GM23338 (cell line): Measurements from ENCODE around the gene KIRREL3. TPM values are rescaled to one million over a fixed set of nuclear protein-coding genes. Genes with fewer than 3 reads are reported as not detected.

Experiments used
- ATAC-seq: fragments of 200-7000 bp; cut with Tn5 transposase; 3 replicates; pipeline ENCODE4 v1.9.1; 2020
- DNase-seq: peaks from one replicate; pipeline ENCODE4 v3.0.0-alpha.2; 2015; ENCODE audit warnings: low spot score
- H2AFZ ChIP-seq: fragments of 200-600 bp; sonication (generic); 2 replicates; pipeline ENCODE4 v1.8.0; 2016; ENCODE audit warnings: antibody characterized with exemption, mild to moderate bottlenecking, moderate library complexity
- H3F3A ChIP-seq: fragments of 200-600 bp; sonication (generic); replicated peaks from 2 replicates; pipeline ENCODE4 v1.8.0; 2017; ENCODE audit warnings: antibody characterized with exemption, mixed run types, low read depth
- H3K27ac ChIP-seq: fragments of 200-600 bp; sonication (generic); 2 replicates; pipeline ENCODE4 v1.6.1; 2016; ENCODE audit warnings: low read depth
- H3K27me3 ChIP-seq: fragments of 200-600 bp; sonication (generic); 2 replicates; pipeline ENCODE4 v1.8.0; 2016; ENCODE audit warnings: mild to moderate bottlenecking, mixed run types, moderate library complexity; ENCODE audit not compliant: insufficient read depth
- H3K36me3 ChIP-seq: fragments of 200-600 bp; sonication (generic); 2 replicates; pipeline ENCODE4 v1.8.0; 2016; ENCODE audit warnings: mild to moderate bottlenecking; ENCODE audit not compliant: insufficient read depth
- H3K4me1 ChIP-seq: fragments of 200-600 bp; sonication (generic); 2 replicates; pipeline ENCODE4 v1.8.0; 2016; ENCODE audit warnings: mild to moderate bottlenecking, moderate library complexity; ENCODE audit not compliant: insufficient read depth
- H3K4me2 ChIP-seq: fragments of 200-600 bp; sonication (generic); 2 replicates; pipeline ENCODE4 v1.7.1; 2017; ENCODE audit warnings: mixed run types
- H3K4me3 ChIP-seq: fragments of 200-600 bp; sonication (generic); 2 replicates; pipeline ENCODE4 v1.6.1; 2016; ENCODE audit warnings: mixed run types
- H3K79me2 ChIP-seq: fragments of 200-600 bp; sonication (generic); replicated peaks from 2 replicates; pipeline ENCODE4 v1.8.0; 2017; ENCODE audit warnings: mild to moderate bottlenecking; ENCODE audit not compliant: insufficient read depth
- H3K9me2 ChIP-seq: fragments of 200-600 bp; sonication (generic); 2 replicates; pipeline ENCODE4 v1.8.0; 2017; ENCODE audit not compliant: insufficient read depth
- H4K20me1 ChIP-seq: fragments of 200-600 bp; sonication (generic); replicated peaks from 2 replicates; pipeline ENCODE4 v1.8.0; 2017; ENCODE audit warnings: mild to moderate bottlenecking; ENCODE audit not compliant: insufficient read depth
- H3K27ac Mint-ChIP-seq: 2 replicates; pipeline ENCODE4 v1.8.0; 2020; ENCODE audit warnings: inconsistent platforms, mild to moderate bottlenecking, moderate library complexity, mixed read lengths
- H3K27me3 Mint-ChIP-seq: 3 replicates; pipeline ENCODE4 v1.8.0; 2022; ENCODE audit warnings: low read depth, mild to moderate bottlenecking, moderate library complexity, mixed read lengths, inconsistent platforms; ENCODE audit not compliant: insufficient read depth, poor library complexity
- H3K36me3 Mint-ChIP-seq: 3 replicates; pipeline ENCODE4 v1.8.0; 2021; ENCODE audit warnings: low read depth, mild to moderate bottlenecking, inconsistent platforms, moderate library complexity, mixed read lengths
- H3K4me1 Mint-ChIP-seq: 3 replicates; pipeline ENCODE4 v1.8.0; 2020; ENCODE audit warnings: mild to moderate bottlenecking, inconsistent platforms, mixed read lengths
- H3K4me3 Mint-ChIP-seq: 3 replicates; pipeline ENCODE4 v1.8.0; 2021; ENCODE audit warnings: moderate library complexity, mild to moderate bottlenecking, inconsistent platforms, mixed read lengths
- H3K9me3 Mint-ChIP-seq: 3 replicates; pipeline ENCODE4 v1.8.0; 2020; ENCODE audit warnings: moderate library complexity, mild to moderate bottlenecking, inconsistent platforms, mixed read lengths
- CREB1 ChIP-seq: fragments of 250-450 bp; sonication (Bioruptor Pico); IDR thresholded peaks from 2 replicates; pipeline ENCODE4 v1.5.0; 2020; ENCODE audit warnings: low read depth, mild to moderate bottlenecking, moderate library complexity
- EZH2phosphoT487 ChIP-seq: fragments of 200-600 bp; sonication (generic); IDR thresholded peaks from one replicate; pipeline ENCODE4 v1.8.1; 2018; ENCODE audit warnings: antibody characterized with exemption; ENCODE audit not compliant: unreplicated experiment
- NANOG ChIP-seq: IDR thresholded peaks from 2 replicates; pipeline ENCODE4 v1.6.1; 2016; ENCODE audit warnings: antibody characterized with exemption, borderline replicate concordance
- POLR2AphosphoS5 ChIP-seq: IDR thresholded peaks from 2 replicates; pipeline ENCODE4 v1.6.1; 2016; ENCODE audit warnings: antibody characterized with exemption, low read depth
- STAT1 ChIP-seq: IDR thresholded peaks from one replicate; pipeline ENCODE4 v1.6.1; 2016; ENCODE audit warnings: antibody characterized with exemption; ENCODE audit not compliant: unreplicated experiment
- ZNF114 ChIP-seq: fragments of 250-450 bp; sonication (Bioruptor Pico); IDR thresholded peaks from 2 replicates; pipeline ENCODE4 v1.5.0; 2020; ENCODE audit warnings: mild to moderate bottlenecking, moderate library complexity
- ZNF331 ChIP-seq: fragments of 250-450 bp; sonication (Bioruptor Pico); IDR thresholded peaks from 2 replicates; pipeline ENCODE4 v1.5.0; 2020; ENCODE audit warnings: low read depth, mild to moderate bottlenecking, moderate library complexity
- polyA plus RNA-seq: library from polyadenylated mRNA; unstranded; fragments of >200 nt; fragmentation: Nextera tagmentation; extraction: Ambion mirVana; gene quantifications from 2 replicates; pipeline ENCODE4 v1.2.1, GENCODE V29; 2016
- total RNA-seq: library from RNA; depleted of rRNA; stranded (reverse); fragments of >200 nt; shearing (Covaris generic); gene quantifications from 2 replicates; pipeline ENCODE4 v1.2.3, GENCODE V29; 2014
- TF ChIP-seq, protein P1 (sequence below): fragments of 250-450 bp; sonication (Bioruptor Pico); IDR thresholded peaks from 2 replicates; pipeline ENCODE4 v1.5.0; 2020; ENCODE audit warnings: mild to moderate bottlenecking, moderate library complexity
- TF ChIP-seq, protein P2 (sequence below), 2 experiments: fragments of 200-600 bp in 1 of 2; sonication (generic) in 1 of 2; conservative IDR thresholded peaks; 2 replicates each; pipeline versions ENCODE4 v1.5.1 to v1.6.1; 2016 to 2017; ENCODE audit warnings: antibody characterized with exemption in 2 of 2, low read depth in 2 of 2, mild to moderate bottlenecking in 2 of 2, moderate library complexity in 1 of 2
- TF ChIP-seq, protein P3 (sequence below): IDR thresholded peaks from 2 replicates; pipeline ENCODE4 v1.6.1; 2016; ENCODE audit warnings: antibody characterized with exemption

The KIRREL3 gene
- total and polyA plus RNA-seq, 2 experiments from 2014 or later, result 0.13 to 1.5 TPM

DNA sequence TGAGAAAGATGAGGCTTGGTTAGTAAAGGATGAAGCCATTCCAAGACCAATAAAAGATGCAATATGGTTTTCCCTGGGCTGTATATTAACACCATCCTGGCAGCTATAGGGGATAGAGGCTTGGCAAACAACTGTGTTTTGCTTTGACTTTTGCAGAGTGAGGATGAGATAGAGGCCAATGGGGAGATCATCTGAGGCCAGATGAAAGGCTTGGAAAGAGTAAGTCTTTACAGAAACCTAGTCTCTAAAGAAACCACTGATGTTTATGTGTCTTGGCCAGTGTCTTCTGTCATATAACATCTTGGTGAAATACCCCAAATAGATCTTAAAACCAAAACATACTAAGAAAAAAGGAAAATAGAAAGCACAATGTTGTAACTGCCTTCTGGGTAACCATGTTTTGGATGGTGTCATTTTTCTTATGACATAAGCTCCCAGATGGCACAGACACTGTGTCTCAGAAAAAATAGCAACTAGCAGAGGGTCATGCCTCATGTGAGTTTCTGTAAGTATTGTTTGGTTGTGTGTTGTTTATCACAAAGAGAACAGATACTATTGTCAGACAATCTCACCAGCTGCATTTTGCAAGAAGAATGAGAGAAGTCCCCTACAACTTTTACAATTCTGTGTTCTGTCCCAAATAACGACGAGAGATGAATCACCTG is 339.7 kb downstream of the KIRREL3 start (continued):
- TF ChIP-seq, protein P1, sequence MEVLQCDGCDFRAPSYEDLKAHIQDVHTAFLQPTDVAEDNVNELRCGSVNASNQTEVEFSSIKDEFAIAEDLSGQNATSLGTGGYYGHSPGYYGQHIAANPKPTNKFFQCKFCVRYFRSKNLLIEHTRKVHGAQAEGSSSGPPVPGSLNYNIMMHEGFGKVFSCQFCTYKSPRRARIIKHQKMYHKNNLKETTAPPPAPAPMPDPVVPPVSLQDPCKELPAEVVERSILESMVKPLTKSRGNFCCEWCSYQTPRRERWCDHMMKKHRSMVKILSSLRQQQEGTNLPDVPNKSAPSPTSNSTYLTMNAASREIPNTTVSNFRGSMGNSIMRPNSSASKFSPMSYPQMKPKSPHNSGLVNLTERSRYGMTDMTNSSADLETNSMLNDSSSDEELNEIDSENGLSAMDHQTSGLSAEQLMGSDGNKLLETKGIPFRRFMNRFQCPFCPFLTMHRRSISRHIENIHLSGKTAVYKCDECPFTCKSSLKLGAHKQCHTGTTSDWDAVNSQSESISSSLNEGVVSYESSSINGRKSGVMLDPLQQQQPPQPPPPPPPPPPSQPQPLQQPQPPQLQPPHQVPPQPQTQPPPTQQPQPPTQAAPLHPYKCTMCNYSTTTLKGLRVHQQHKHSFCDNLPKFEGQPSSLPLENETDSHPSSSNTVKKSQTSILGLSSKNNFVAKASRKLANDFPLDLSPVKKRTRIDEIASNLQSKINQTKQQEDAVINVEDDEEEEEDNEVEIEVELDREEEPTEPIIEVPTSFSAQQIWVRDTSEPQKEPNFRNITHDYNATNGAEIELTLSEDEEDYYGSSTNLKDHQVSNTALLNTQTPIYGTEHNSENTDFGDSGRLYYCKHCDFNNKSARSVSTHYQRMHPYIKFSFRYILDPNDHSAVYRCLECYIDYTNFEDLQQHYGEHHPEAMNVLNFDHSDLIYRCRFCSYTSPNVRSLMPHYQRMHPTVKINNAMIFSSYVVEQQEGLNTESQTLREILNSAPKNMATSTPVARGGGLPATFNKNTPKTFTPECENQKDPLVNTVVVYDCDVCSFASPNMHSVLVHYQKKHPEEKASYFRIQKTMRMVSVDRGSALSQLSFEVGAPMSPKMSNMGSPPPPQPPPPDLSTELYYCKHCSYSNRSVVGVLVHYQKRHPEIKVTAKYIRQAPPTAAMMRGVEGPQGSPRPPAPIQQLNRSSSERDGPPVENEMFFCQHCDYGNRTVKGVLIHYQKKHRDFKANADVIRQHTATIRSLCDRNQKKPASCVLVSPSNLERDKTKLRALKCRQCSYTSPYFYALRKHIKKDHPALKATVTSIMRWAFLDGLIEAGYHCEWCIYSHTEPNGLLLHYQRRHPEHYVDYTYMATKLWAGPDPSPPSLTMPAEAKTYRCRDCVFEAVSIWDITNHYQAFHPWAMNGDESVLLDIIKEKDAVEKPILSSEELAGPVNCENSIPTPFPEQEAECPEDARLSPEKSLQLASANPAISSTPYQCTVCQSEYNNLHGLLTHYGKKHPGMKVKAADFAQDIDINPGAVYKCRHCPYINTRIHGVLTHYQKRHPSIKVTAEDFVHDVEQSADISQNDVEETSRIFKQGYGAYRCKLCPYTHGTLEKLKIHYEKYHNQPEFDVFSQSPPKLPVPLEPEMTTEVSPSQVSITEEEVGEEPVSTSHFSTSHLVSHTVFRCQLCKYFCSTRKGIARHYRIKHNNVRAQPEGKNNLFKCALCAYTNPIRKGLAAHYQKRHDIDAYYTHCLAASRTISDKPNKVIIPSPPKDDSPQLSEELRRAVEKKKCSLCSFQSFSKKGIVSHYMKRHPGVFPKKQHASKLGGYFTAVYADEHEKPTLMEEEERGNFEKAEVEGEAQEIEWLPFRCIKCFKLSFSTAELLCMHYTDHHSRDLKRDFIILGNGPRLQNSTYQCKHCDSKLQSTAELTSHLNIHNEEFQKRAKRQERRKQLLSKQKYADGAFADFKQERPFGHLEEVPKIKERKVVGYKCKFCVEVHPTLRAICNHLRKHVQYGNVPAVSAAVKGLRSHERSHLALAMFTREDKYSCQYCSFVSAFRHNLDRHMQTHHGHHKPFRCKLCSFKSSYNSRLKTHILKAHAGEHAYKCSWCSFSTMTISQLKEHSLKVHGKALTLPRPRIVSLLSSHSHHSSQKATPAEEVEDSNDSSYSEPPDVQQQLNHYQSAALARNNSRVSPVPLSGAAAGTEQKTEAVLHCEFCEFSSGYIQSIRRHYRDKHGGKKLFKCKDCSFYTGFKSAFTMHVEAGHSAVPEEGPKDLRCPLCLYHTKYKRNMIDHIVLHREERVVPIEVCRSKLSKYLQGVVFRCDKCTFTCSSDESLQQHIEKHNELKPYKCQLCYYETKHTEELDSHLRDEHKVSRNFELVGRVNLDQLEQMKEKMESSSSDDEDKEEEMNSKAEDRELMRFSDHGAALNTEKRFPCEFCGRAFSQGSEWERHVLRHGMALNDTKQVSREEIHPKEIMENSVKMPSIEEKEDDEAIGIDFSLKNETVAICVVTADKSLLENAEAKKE (CRISPR knock-in tag), result no peak
- TF ChIP-seq NANOG, result no peak
- TF ChIP-seq ZNF331 (CRISPR knock-in tag), result no peak
- TF ChIP-seq EZH2phosphoT487, result no peak
- no peak for TF ChIP-seq POLR2AphosphoS5

DNA sequence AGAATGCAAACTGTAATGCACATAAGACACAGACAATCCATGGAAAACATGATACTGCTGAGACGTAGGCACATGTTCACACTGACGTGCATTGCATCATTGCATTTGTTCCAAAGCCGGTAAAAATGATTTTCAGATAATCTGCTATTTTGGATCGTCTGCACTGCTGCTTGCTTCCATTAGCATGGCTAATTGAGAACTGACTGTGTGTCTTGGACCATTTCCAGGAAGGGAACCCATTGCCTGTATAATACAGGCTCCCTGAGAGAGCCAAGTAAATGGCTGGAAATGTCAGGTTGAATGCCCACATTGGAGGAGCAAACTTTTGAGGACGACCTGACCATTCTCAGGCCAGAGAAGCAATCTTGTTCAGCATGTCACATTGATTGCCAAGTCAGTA is 340.2 kb downstream of the KIRREL3 start:
- Histone ChIP-seq H3K4me3 (no peak overlapping the region), H2AFZ (no peak overlapping the region), H3K4me1 (peaks cover 29% of the 10 kb centered on the region), H3K79me2 (no peaks in the 10 kb centered on the region), H3F3A (no peaks in the 10 kb centered on the region), H3K27ac (no peak overlapping the region), H3K4me2 (no peak overlapping the region), H4K20me1 (no peaks in the 10 kb centered on the region), H3K36me3 (no peaks in the 10 kb centered on the region), H3K27me3 (peaks cover 40% of the 10 kb centered on the region), H3K9me2 (0 out of 2 replicates have a peak, but pooled peaks cover 4% of the 10 kb centered on the region)
- peaks cover 21% of the 10 kb centered on the region for H3K27me3 Mint-ChIP-seq
- no peaks in the 10 kb centered on the region for H3K9me3 Mint-ChIP-seq
- H3K4me1 Mint-ChIP-seq, result peaks cover 41% of the 10 kb centered on the region
- no peak for DNase-seq
- H3K36me3 Mint-ChIP-seq, result no peaks in the 10 kb centered on the region
- TF ChIP-seq, protein P2, sequence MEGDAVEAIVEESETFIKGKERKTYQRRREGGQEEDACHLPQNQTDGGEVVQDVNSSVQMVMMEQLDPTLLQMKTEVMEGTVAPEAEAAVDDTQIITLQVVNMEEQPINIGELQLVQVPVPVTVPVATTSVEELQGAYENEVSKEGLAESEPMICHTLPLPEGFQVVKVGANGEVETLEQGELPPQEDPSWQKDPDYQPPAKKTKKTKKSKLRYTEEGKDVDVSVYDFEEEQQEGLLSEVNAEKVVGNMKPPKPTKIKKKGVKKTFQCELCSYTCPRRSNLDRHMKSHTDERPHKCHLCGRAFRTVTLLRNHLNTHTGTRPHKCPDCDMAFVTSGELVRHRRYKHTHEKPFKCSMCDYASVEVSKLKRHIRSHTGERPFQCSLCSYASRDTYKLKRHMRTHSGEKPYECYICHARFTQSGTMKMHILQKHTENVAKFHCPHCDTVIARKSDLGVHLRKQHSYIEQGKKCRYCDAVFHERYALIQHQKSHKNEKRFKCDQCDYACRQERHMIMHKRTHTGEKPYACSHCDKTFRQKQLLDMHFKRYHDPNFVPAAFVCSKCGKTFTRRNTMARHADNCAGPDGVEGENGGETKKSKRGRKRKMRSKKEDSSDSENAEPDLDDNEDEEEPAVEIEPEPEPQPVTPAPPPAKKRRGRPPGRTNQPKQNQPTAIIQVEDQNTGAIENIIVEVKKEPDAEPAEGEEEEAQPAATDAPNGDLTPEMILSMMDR (conservative IDR thresholded peaks at IDR 0.05; ENCODE audit: low read depth in 2 of 2), result no peak
- TF ChIP-seq ZNF331 (CRISPR knock-in tag), result no peak
- TF ChIP-seq ZNF114, result no peak
- TF ChIP-seq, protein P3, sequence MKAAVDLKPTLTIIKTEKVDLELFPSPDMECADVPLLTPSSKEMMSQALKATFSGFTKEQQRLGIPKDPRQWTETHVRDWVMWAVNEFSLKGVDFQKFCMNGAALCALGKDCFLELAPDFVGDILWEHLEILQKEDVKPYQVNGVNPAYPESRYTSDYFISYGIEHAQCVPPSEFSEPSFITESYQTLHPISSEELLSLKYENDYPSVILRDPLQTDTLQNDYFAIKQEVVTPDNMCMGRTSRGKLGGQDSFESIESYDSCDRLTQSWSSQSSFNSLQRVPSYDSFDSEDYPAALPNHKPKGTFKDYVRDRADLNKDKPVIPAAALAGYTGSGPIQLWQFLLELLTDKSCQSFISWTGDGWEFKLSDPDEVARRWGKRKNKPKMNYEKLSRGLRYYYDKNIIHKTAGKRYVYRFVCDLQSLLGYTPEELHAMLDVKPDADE, result no peak
- no peak for TF ChIP-seq CREB1 (CRISPR knock-in tag)
- TF ChIP-seq STAT1, result no peak
- H3K27ac Mint-ChIP-seq, result no peak overlapping the region
- no peak overlapping the region for H3K4me3 Mint-ChIP-seq
- ATAC-seq, result no peak
